IMR-90 (cell line): Measurements from ENCODE around the gene CYP39A1. TPM values are rescaled to one million over a fixed set of nuclear protein-coding genes. Genes with fewer than 3 reads are reported as not detected.

Source experiments
- ATAC-seq: fragments of 200-7000 bp; cut with Tn5 transposase; 2 replicates; pipeline ENCODE4 v1.9.1; 2020; ENCODE audit warnings: low read depth, mild to moderate bottlenecking, moderate library complexity
- BruUV-seq: library from RNA; stranded (reverse); fragments of 400-500 nt; replicated peaks from 2 replicates; lab custom pipeline; 2021; lab: Mats Ljungman, UMichigan
- CTCF ChIA-PET: fragments of 300-600 bp; formaldehyde crosslinking; extraction: SDS; loops from one replicate; lab custom pipeline; 2021; ENCODE audit warnings: antibody characterized with exemption; lab: Yijun Ruan, JAX
- POLR2A ChIA-PET: fragments of 300-600 bp; sonication (Branson Sonifier 250); formaldehyde crosslinking; loops from one replicate; lab custom pipeline; 2022; ENCODE audit warnings: antibody characterized with exemption; ENCODE audit not compliant: unreplicated experiment; lab: Charles Lee
- DNase-seq: peaks from one replicate; pipeline ENCODE4 v3.0.0; 2013
- H2AFZ ChIP-seq: replicated peaks from 2 replicates; pipeline ENCODE3; 2013; ENCODE audit warnings: low read length, mild to moderate bottlenecking; ENCODE audit not compliant: poor library complexity
- H2AK5ac ChIP-seq: 2 replicates; pipeline ENCODE4 v1.6.1; 2013; ENCODE audit warnings: low read depth, low read length, inconsistent platforms
- H2AK9ac ChIP-seq: replicated peaks from 2 replicates; pipeline ENCODE3; 2013; ENCODE audit warnings: mild to moderate bottlenecking, low read depth, low read length, moderate library complexity; ENCODE audit not compliant: poor library complexity
- H2BK120ac ChIP-seq: 2 replicates; pipeline ENCODE4 v1.6.1; 2013; ENCODE audit warnings: low read depth, low read length, inconsistent platforms
- H2BK15ac ChIP-seq: 3 replicates; pipeline ENCODE4 v1.6.1; 2013; ENCODE audit warnings: low read depth, low read length, inconsistent platforms
- H2BK20ac ChIP-seq: 2 replicates; pipeline ENCODE4 v1.6.1; 2013; ENCODE audit warnings: low read depth, mild to moderate bottlenecking, inconsistent platforms, low read length, moderate library complexity
- H2BK5ac ChIP-seq: 2 replicates; pipeline ENCODE4 v1.6.1; 2013; ENCODE audit warnings: mild to moderate bottlenecking, low read depth, low read length, inconsistent platforms; ENCODE audit not compliant: poor library complexity, severe bottlenecking
- H3K14ac ChIP-seq: replicated peaks from 2 replicates; pipeline ENCODE4 v1.6.1; 2013; ENCODE audit warnings: low read depth, low read length, inconsistent platforms
- H3K18ac ChIP-seq: 2 replicates; pipeline ENCODE4 v1.6.1; 2013; ENCODE audit warnings: low read depth, low read length, control low read depth
- H3K23ac ChIP-seq: 2 replicates; pipeline ENCODE4 v1.6.1; 2013; ENCODE audit warnings: low read depth, low read length, inconsistent platforms
- H3K27ac ChIP-seq: 2 replicates; pipeline ENCODE4 v1.5.1; 2013; ENCODE audit warnings: mild to moderate bottlenecking, control low read depth, low read length; ENCODE audit not compliant: insufficient read depth
- H3K27me3 ChIP-seq: 2 replicates; pipeline ENCODE4 v1.6.1; 2013; ENCODE audit warnings: low read length; ENCODE audit not compliant: control insufficient read depth, insufficient read depth
- H3K36me3 ChIP-seq: 2 replicates; pipeline ENCODE4 v1.6.1; 2013; ENCODE audit warnings: low read length, mixed read lengths; ENCODE audit not compliant: control insufficient read depth, insufficient read depth
- H3K4ac ChIP-seq: 2 replicates; pipeline ENCODE4 v1.6.1; 2013; ENCODE audit warnings: low read depth, low read length, inconsistent platforms
- H3K4me1 ChIP-seq: 2 replicates; pipeline ENCODE4 v1.6.1; 2013; ENCODE audit warnings: low read length, mixed read lengths; ENCODE audit not compliant: control insufficient read depth, insufficient read depth
- H3K4me2 ChIP-seq: 2 replicates; pipeline ENCODE4 v1.6.1; 2013; ENCODE audit warnings: low read depth, mild to moderate bottlenecking, control low read depth, low read length, moderate library complexity
- H3K4me3 ChIP-seq: 2 replicates; pipeline ENCODE4 v1.5.1; 2013; ENCODE audit warnings: low read depth, mild to moderate bottlenecking, control low read depth, low read length, moderate library complexity; ENCODE audit not compliant: insufficient read depth
- H3K56ac ChIP-seq: 2 replicates; pipeline ENCODE4 v1.6.1; 2013; ENCODE audit warnings: low read length, inconsistent platforms; ENCODE audit not compliant: insufficient read depth; ENCODE audit errors: extremely low read depth
- H3K79me1 ChIP-seq, 2 experiments: 2 replicates each; pipeline ENCODE4 v1.6.1; 2013; ENCODE audit warnings: low read length in 2 of 2, inconsistent platforms in 1 of 2, low read depth in 1 of 2
- H3K9ac ChIP-seq: 2 replicates; pipeline ENCODE4 v1.6.1; 2013; ENCODE audit warnings: low read depth, low read length, control low read depth
- H3K9me1 ChIP-seq: 2 replicates; pipeline ENCODE4 v1.6.1; 2013; ENCODE audit warnings: low read length, inconsistent platforms; ENCODE audit not compliant: insufficient read depth
- H3K9me3 ChIP-seq: 2 replicates; pipeline ENCODE4 v1.6.1; 2013; ENCODE audit warnings: low read length; ENCODE audit not compliant: control insufficient read depth, insufficient read depth
- H4K20me1 ChIP-seq: 2 replicates; pipeline ENCODE4 v1.6.1; 2013; ENCODE audit warnings: low read length, inconsistent platforms; ENCODE audit not compliant: insufficient read depth
- H4K5ac ChIP-seq: 2 replicates; pipeline ENCODE4 v1.6.1; 2013; ENCODE audit warnings: mild to moderate bottlenecking, low read depth, low read length, control low read depth
- H4K8ac ChIP-seq, 2 experiments: 2 replicates each; pipeline ENCODE4 v1.6.1; 2013; ENCODE audit warnings: low read depth in 2 of 2, low read length in 2 of 2, control low read depth in 1 of 2, inconsistent platforms in 1 of 2
- H4K91ac ChIP-seq: 2 replicates; pipeline ENCODE4 v1.6.1; 2013; ENCODE audit warnings: low read depth, low read length, inconsistent platforms; ENCODE audit not compliant: insufficient read depth
- BHLHE40 ChIP-seq: fragments of 150-350 bp; IDR thresholded peaks from 2 replicates; pipeline ENCODE4 v1.6.1; 2016; ENCODE audit warnings: mild to moderate bottlenecking, low read depth, low read length
- CEBPB ChIP-seq: IDR thresholded peaks from 2 replicates; pipeline ENCODE4 v1.6.1; 2012; ENCODE audit warnings: low read depth, low read length, improper control_type of control experiment
- CHD1 ChIP-seq: IDR thresholded peaks from 2 replicates; pipeline ENCODE4 v1.6.1; 2012; ENCODE audit warnings: low read depth, low read length, improper control_type of control experiment
- CTCF ChIP-seq: conservative IDR thresholded peaks from 2 replicates; pipeline ENCODE4 v1.5.1; 2012; ENCODE audit warnings: mild to moderate bottlenecking, low read depth, low read length, improper control_type of control experiment
- ELK1 ChIP-seq: fragments of 150-350 bp; IDR thresholded peaks from 2 replicates; pipeline ENCODE4 v1.6.1; 2016; ENCODE audit warnings: low read depth, mild to moderate bottlenecking, low read length, moderate library complexity, borderline replicate concordance
- FOS ChIP-seq: fragments of 150-350 bp; IDR thresholded peaks from 2 replicates; pipeline ENCODE4 v1.6.1; 2016; ENCODE audit warnings: low read depth, low read length
- MAFK ChIP-seq: IDR thresholded peaks from 2 replicates; pipeline ENCODE4 v1.6.1; 2012; ENCODE audit warnings: low read depth, low read length, improper control_type of control experiment
- MAZ ChIP-seq: IDR thresholded peaks from 2 replicates; pipeline ENCODE4 v1.6.1; 2012; ENCODE audit warnings: low read depth, mild to moderate bottlenecking, low read length, improper control_type of control experiment, moderate library complexity, borderline replicate concordance
- MXI1 ChIP-seq: IDR thresholded peaks from 2 replicates; pipeline ENCODE4 v1.6.1; 2012; ENCODE audit warnings: low read depth, mild to moderate bottlenecking, low read length, moderate library complexity, borderline replicate concordance
- NFE2L2 ChIP-seq: fragments of 150-350 bp; IDR thresholded peaks from 2 replicates; pipeline ENCODE4 v1.6.1; 2016; ENCODE audit warnings: low read depth, mild to moderate bottlenecking, low read length
- POLR2A ChIP-seq: IDR thresholded peaks from 2 replicates; pipeline ENCODE4 v1.6.1; 2012; ENCODE audit warnings: mild to moderate bottlenecking, low read depth, low read length
- RCOR1 ChIP-seq: IDR thresholded peaks from 2 replicates; pipeline ENCODE4 v1.6.1; 2012; ENCODE audit warnings: mild to moderate bottlenecking, low read length, improper control_type of control experiment; ENCODE audit not compliant: insufficient replicate concordance
- RFX5 ChIP-seq: IDR thresholded peaks from 2 replicates; pipeline ENCODE4 v1.8.0; 2012; ENCODE audit warnings: low read depth, mild to moderate bottlenecking, low read length, moderate library complexity
- SMC3 ChIP-seq: fragments of 150-350 bp; IDR thresholded peaks from 2 replicates; pipeline ENCODE4 v1.6.1; 2016; ENCODE audit warnings: low read depth, mild to moderate bottlenecking, antibody characterized with exemption, low read length, moderate library complexity
- USF2 ChIP-seq: fragments of 150-350 bp; IDR thresholded peaks from 2 replicates; pipeline ENCODE4 v1.6.1; 2017; ENCODE audit warnings: mild to moderate bottlenecking, antibody characterized with exemption, low read length, low read depth
- WGBS, 2 experiments: methylation state at CpG; one replicate each; pipeline versions ENCODE4 v1.1.5 to v1.1.7; 2013; ENCODE audit warnings: missing lambda C conversion rate in 2 of 2; ENCODE audit not compliant: insufficient read length in 1 of 2; ENCODE audit errors: extremely low coverage in 2 of 2; 5-methylcytosine and 5-hydroxymethylcytosine counted together
- dilution Hi-C: fragments of 300-500 bp; cut with HindIII; formaldehyde crosslinking; loops from one replicate; pipeline ENCODE4 v1.14.3; 2018; ENCODE audit warnings: low sequenced_read_pairs; ENCODE audit not compliant: unreplicated experiment
- in situ Hi-C: fragments of 300-500 bp; cut with MboI; formaldehyde crosslinking; loops from 3 replicates; pipeline ENCODE4 v1.14.3; 2019; ENCODE audit warnings: low sequenced_read_pairs, inconsistent platforms, mixed read lengths
- intact Hi-C: fragments of 100-400 bp; cut with micrococcal nuclease; formaldehyde crosslinking; loops from 2 replicates; pipeline ENCODE4 v1.10.0; 2022
- polyA plus RNA-seq, 3 experiments: library from polyadenylated mRNA; depleted of rRNA; stranded (reverse); fragments of >200 nt; gene quantifications; 2 replicates each; pipeline ENCODE4 v1.2.3, GENCODE V29; 2012; ENCODE audit warnings: low replicate concordance in 1 of 3
- total RNA-seq: library from RNA; depleted of rRNA; stranded (reverse); fragments of >200 nt; gene quantifications from 2 replicates; pipeline ENCODE4 v1.2.3, GENCODE V29; 2012

CYP39A1 gene
- total and polyA plus RNA-seq, 2 of the 4 experiments (the other 2 are of a cell fraction) = 0.03 TPM; not detected in 1

GRCh38 chr6:46509063-46509462, 143.6 kb downstream of the CYP39A1 start:
- no peak overlapping the region for H3K18ac ChIP-seq
- no peak overlapping the region for H3K9ac ChIP-seq
- no peak overlapping the region for H3K4ac ChIP-seq
- H3K4me3 ChIP-seq = no peak overlapping the region
- no peak overlapping the region for H2AK5ac ChIP-seq
- ChIA-PET POLR2A (no interaction called here), CTCF (interaction anchor here (1.0 kb wide), 1 partner anchor 20 kb away, joined by 3 read pairs; no protein-coding TSS in a partner anchor)
- no peak overlapping the region for H3K4me2 ChIP-seq
- dilution Hi-C loops (no loop called here), in situ Hi-C loops (no loop called here), intact Hi-C loops (no loop called here)
- H4K20me1 ChIP-seq = no peaks in the 10 kb centered on the region
- no CpG with 5 or more reads among the region's 4 CpGs for WGBS, 2 experiments
- no peak overlapping the region for H3K27ac ChIP-seq
- H3K79me1 ChIP-seq = no peaks in the 10 kb centered on the region
- no peak overlapping the region for H2BK120ac ChIP-seq
- no peak overlapping the region for H3K23ac ChIP-seq
- BruUV-seq = no TSS peak
- no peak overlapping the region for H2BK20ac ChIP-seq
- H3K9me1 ChIP-seq = no peaks in the 10 kb centered on the region
- ATAC-seq = no peak
- no peak overlapping the region for H2AFZ ChIP-seq
- no peak overlapping the region for H3K56ac ChIP-seq
- H2BK15ac ChIP-seq = no peak overlapping the region
- H3K14ac ChIP-seq = no peak overlapping the region
- H2AK9ac ChIP-seq = no peak overlapping the region
- H4K8ac ChIP-seq = no peak overlapping the region
- no peaks in the 10 kb centered on the region for H3K36me3 ChIP-seq
- DNase-seq = no peak
- no peaks in the 10 kb centered on the region for H3K9me3 ChIP-seq
- H4K5ac ChIP-seq = no peak overlapping the region
- H4K91ac ChIP-seq = no peak overlapping the region
- no peaks in the 10 kb centered on the region for H3K27me3 ChIP-seq
- TF ChIP-seq CHD1 (no peak), BHLHE40 (no peak), SMC3 (no peak), MAZ (no peak), RFX5 (no peak), RCOR1 (no peak), CTCF (no peak), FOS (no peak), CEBPB (no peak), ELK1 (no peak), USF2 (no peak), NFE2L2 (no peak), MXI1 (no peak), POLR2A (no peak), MAFK (no peak)
- H2BK5ac ChIP-seq = no peak overlapping the region
- H3K4me1 ChIP-seq = no peaks in the 10 kb centered on the region
